GM23338 (cell line): ENCODE results near the gene INTS3. TPM values are rescaled to one million over a fixed set of nuclear protein-coding genes. Genes with fewer than 3 reads are reported as not detected.

Experiments used
- ATAC-seq: fragments of 200-7000 bp; cut with Tn5 transposase; 3 replicates; pipeline ENCODE4 v1.9.1; 2020
- DNase-seq: peaks from one replicate; pipeline ENCODE4 v3.0.0-alpha.2; 2015; ENCODE audit warnings: low spot score
- H2AFZ ChIP-seq: fragments of 200-600 bp; sonication (generic); 2 replicates; pipeline ENCODE4 v1.8.0; 2016; ENCODE audit warnings: antibody characterized with exemption, mild to moderate bottlenecking, moderate library complexity
- H3F3A ChIP-seq: fragments of 200-600 bp; sonication (generic); replicated peaks from 2 replicates; pipeline ENCODE4 v1.8.0; 2017; ENCODE audit warnings: antibody characterized with exemption, mixed run types, low read depth
- H3K27ac ChIP-seq: fragments of 200-600 bp; sonication (generic); 2 replicates; pipeline ENCODE4 v1.6.1; 2016; ENCODE audit warnings: low read depth
- H3K27me3 ChIP-seq: fragments of 200-600 bp; sonication (generic); 2 replicates; pipeline ENCODE4 v1.8.0; 2016; ENCODE audit warnings: mild to moderate bottlenecking, mixed run types, moderate library complexity; ENCODE audit not compliant: insufficient read depth
- H3K36me3 ChIP-seq: fragments of 200-600 bp; sonication (generic); 2 replicates; pipeline ENCODE4 v1.8.0; 2016; ENCODE audit warnings: mild to moderate bottlenecking; ENCODE audit not compliant: insufficient read depth
- H3K4me1 ChIP-seq: fragments of 200-600 bp; sonication (generic); 2 replicates; pipeline ENCODE4 v1.8.0; 2016; ENCODE audit warnings: mild to moderate bottlenecking, moderate library complexity; ENCODE audit not compliant: insufficient read depth
- H3K4me2 ChIP-seq: fragments of 200-600 bp; sonication (generic); 2 replicates; pipeline ENCODE4 v1.7.1; 2017; ENCODE audit warnings: mixed run types
- H3K4me3 ChIP-seq: fragments of 200-600 bp; sonication (generic); 2 replicates; pipeline ENCODE4 v1.6.1; 2016; ENCODE audit warnings: mixed run types
- H3K79me2 ChIP-seq: fragments of 200-600 bp; sonication (generic); replicated peaks from 2 replicates; pipeline ENCODE4 v1.8.0; 2017; ENCODE audit warnings: mild to moderate bottlenecking; ENCODE audit not compliant: insufficient read depth
- H3K9me2 ChIP-seq: fragments of 200-600 bp; sonication (generic); 2 replicates; pipeline ENCODE4 v1.8.0; 2017; ENCODE audit not compliant: insufficient read depth
- H4K20me1 ChIP-seq: fragments of 200-600 bp; sonication (generic); replicated peaks from 2 replicates; pipeline ENCODE4 v1.8.0; 2017; ENCODE audit warnings: mild to moderate bottlenecking; ENCODE audit not compliant: insufficient read depth
- H3K27ac Mint-ChIP-seq: 2 replicates; pipeline ENCODE4 v1.8.0; 2020; ENCODE audit warnings: inconsistent platforms, mild to moderate bottlenecking, moderate library complexity, mixed read lengths
- H3K27me3 Mint-ChIP-seq: 3 replicates; pipeline ENCODE4 v1.8.0; 2022; ENCODE audit warnings: low read depth, mild to moderate bottlenecking, moderate library complexity, mixed read lengths, inconsistent platforms; ENCODE audit not compliant: insufficient read depth, poor library complexity
- H3K36me3 Mint-ChIP-seq: 3 replicates; pipeline ENCODE4 v1.8.0; 2021; ENCODE audit warnings: low read depth, mild to moderate bottlenecking, inconsistent platforms, moderate library complexity, mixed read lengths
- H3K4me1 Mint-ChIP-seq: 3 replicates; pipeline ENCODE4 v1.8.0; 2020; ENCODE audit warnings: mild to moderate bottlenecking, inconsistent platforms, mixed read lengths
- H3K4me3 Mint-ChIP-seq: 3 replicates; pipeline ENCODE4 v1.8.0; 2021; ENCODE audit warnings: moderate library complexity, mild to moderate bottlenecking, inconsistent platforms, mixed read lengths
- H3K9me3 Mint-ChIP-seq: 3 replicates; pipeline ENCODE4 v1.8.0; 2020; ENCODE audit warnings: moderate library complexity, mild to moderate bottlenecking, inconsistent platforms, mixed read lengths
- CREB1 ChIP-seq: fragments of 250-450 bp; sonication (Bioruptor Pico); IDR thresholded peaks from 2 replicates; pipeline ENCODE4 v1.5.0; 2020; ENCODE audit warnings: low read depth, mild to moderate bottlenecking, moderate library complexity
- CTCF ChIP-seq, 2 experiments: fragments of 200-600 bp in 1 of 2; sonication (generic) in 1 of 2; conservative IDR thresholded peaks; 2 replicates each; pipeline versions ENCODE4 v1.5.1 to v1.6.1; 2016 to 2017; ENCODE audit warnings: antibody characterized with exemption in 2 of 2, low read depth in 2 of 2, mild to moderate bottlenecking in 2 of 2, moderate library complexity in 1 of 2
- ETS1 ChIP-seq: IDR thresholded peaks from 2 replicates; pipeline ENCODE4 v1.6.1; 2016; ENCODE audit warnings: antibody characterized with exemption
- EZH2 ChIP-seq: fragments of 200-600 bp; sonication (generic); IDR thresholded peaks from one replicate; pipeline ENCODE4 v1.8.0; 2017; ENCODE audit warnings: antibody characterized with exemption, mild to moderate bottlenecking, low read depth; ENCODE audit not compliant: unreplicated experiment
- EZH2phosphoT487 ChIP-seq: fragments of 200-600 bp; sonication (generic); IDR thresholded peaks from one replicate; pipeline ENCODE4 v1.8.1; 2018; ENCODE audit warnings: antibody characterized with exemption; ENCODE audit not compliant: unreplicated experiment
- JUNB ChIP-seq: IDR thresholded peaks from one replicate; pipeline ENCODE4 v1.6.1; 2016; ENCODE audit warnings: antibody characterized with exemption; ENCODE audit not compliant: unreplicated experiment
- NANOG ChIP-seq: IDR thresholded peaks from 2 replicates; pipeline ENCODE4 v1.6.1; 2016; ENCODE audit warnings: antibody characterized with exemption, borderline replicate concordance
- POLR2AphosphoS5 ChIP-seq: IDR thresholded peaks from 2 replicates; pipeline ENCODE4 v1.6.1; 2016; ENCODE audit warnings: antibody characterized with exemption, low read depth
- REST ChIP-seq: IDR thresholded peaks from one replicate; pipeline ENCODE4 v1.6.1; 2018; ENCODE audit warnings: antibody characterized with exemption; ENCODE audit not compliant: unreplicated experiment
- STAT1 ChIP-seq: IDR thresholded peaks from one replicate; pipeline ENCODE4 v1.6.1; 2016; ENCODE audit warnings: antibody characterized with exemption; ENCODE audit not compliant: unreplicated experiment
- ZNF114 ChIP-seq: fragments of 250-450 bp; sonication (Bioruptor Pico); IDR thresholded peaks from 2 replicates; pipeline ENCODE4 v1.5.0; 2020; ENCODE audit warnings: mild to moderate bottlenecking, moderate library complexity
- ZNF331 ChIP-seq: fragments of 250-450 bp; sonication (Bioruptor Pico); IDR thresholded peaks from 2 replicates; pipeline ENCODE4 v1.5.0; 2020; ENCODE audit warnings: low read depth, mild to moderate bottlenecking, moderate library complexity
- ZNF462 ChIP-seq: fragments of 250-450 bp; sonication (Bioruptor Pico); IDR thresholded peaks from 2 replicates; pipeline ENCODE4 v1.5.0; 2020; ENCODE audit warnings: mild to moderate bottlenecking, moderate library complexity
- polyA plus RNA-seq: library from polyadenylated mRNA; unstranded; fragments of >200 nt; fragmentation: Nextera tagmentation; extraction: Ambion mirVana; gene quantifications from 2 replicates; pipeline ENCODE4 v1.2.1, GENCODE V29; 2016
- total RNA-seq: library from RNA; depleted of rRNA; stranded (reverse); fragments of >200 nt; shearing (Covaris generic); gene quantifications from 2 replicates; pipeline ENCODE4 v1.2.3, GENCODE V29; 2014

Gene INTS3
- total and polyA plus RNA-seq, 2 experiments from 2014 or later, result 22.7 to 51.3 TPM

GRCh38 chr1:153682730-153683129, 45.1 kb upstream of the INTS3 start:
- ATAC-seq (no peak), DNase-seq (no peak)
- H3K4me3 ChIP-seq, result no peak overlapping the region
- no peak for TF ChIP-seq JUNB
- TF ChIP-seq EZH2, result no peak
- TF ChIP-seq STAT1, result no peak
- no peak for TF ChIP-seq NANOG
- no peak for TF ChIP-seq ZNF331 (CRISPR knock-in tag)
- no peak for TF ChIP-seq EZH2phosphoT487
- TF ChIP-seq CREB1, result no peak
- no peak for TF ChIP-seq CTCF (conservative IDR thresholded peaks at IDR 0.05; ENCODE audit: low read depth in 2 of 2)
- no peak for TF ChIP-seq ZNF462
- TF ChIP-seq POLR2AphosphoS5, result no peak
- TF ChIP-seq ETS1, result no peak
- TF ChIP-seq ZNF114 (CRISPR knock-in tag), result no peak
- TF ChIP-seq REST, result no peak
- no peaks in the 10 kb centered on the region for H3K79me2 ChIP-seq
- H3K27me3 ChIP-seq, result peaks cover 35% of the 10 kb centered on the region
- Mint-ChIP-seq H3K4me1 (peaks cover 24% of the 10 kb centered on the region), H3K9me3 (no peaks in the 10 kb centered on the region; the same call in 1 of the 3 replicates), H3K27ac (no peak overlapping the region), H3K4me3 (no peak overlapping the region), H3K27me3 (peaks cover 29% of the 10 kb centered on the region), H3K36me3 (peaks cover 48% of the 10 kb centered on the region)
- no peaks in the 10 kb centered on the region for H3K9me2 ChIP-seq
- H4K20me1 ChIP-seq, result no peaks in the 10 kb centered on the region
- no peak overlapping the region for H3K4me2 ChIP-seq
- no peak overlapping the region for H2AFZ ChIP-seq
- H3K4me1 ChIP-seq, result peaks cover 6% of the 10 kb centered on the region
- H3K36me3 ChIP-seq, result no peaks in the 10 kb centered on the region
- H3K27ac ChIP-seq, result no peak overlapping the region
- peaks cover 7% of the 10 kb centered on the region for H3F3A ChIP-seq
